SU-DHL-6 (cell line): Measurements from ENCODE around the gene PEX16.

Source experiments
- CTCF ChIP-seq: fragments of 200-600 bp; sonication (generic); IDR thresholded peaks from one replicate; pipeline ENCODE4 v1.5.1; 2017; ENCODE audit warnings: antibody characterized with exemption, mild to moderate bottlenecking, low read length, moderate library complexity; ENCODE audit not compliant: insufficient read depth, poor library complexity, severe bottlenecking
- EZH2phosphoT487 ChIP-seq: fragments of 200-600 bp; sonication (generic), shearing (Covaris generic); conservative IDR thresholded peaks from 2 replicates; pipeline ENCODE4 v1.6.1; 2018; ENCODE audit warnings: mild to moderate bottlenecking, antibody characterized with exemption, low read length, moderate library complexity, mixed read lengths

- no peak for TF ChIP-seq CTCF
- TF ChIP-seq EZH2phosphoT487 = no peak
Observed at GRCh38 chr11:45897556-45897955, 20.1 kb downstream of the PEX16 start.
